Endometrial microvascular endothelial cells (primary cell): ENCODE measurements around the gene SLC32A1. TPM values are rescaled to one million over a fixed set of nuclear protein-coding genes. Genes with fewer than 3 reads are reported as not detected.

Source experiments
- in situ Hi-C: cut with HindIII; loops from 2 replicates; pipeline ENCODE4 v1.10.0; 2017; ENCODE audit warnings: low sequenced_read_pairs, low pct_unique_long_range_greater_than_20kb; ENCODE audit errors: inconsistent ontology term
- total RNA-seq: library from RNA; depleted of rRNA; stranded (reverse); fragments of >200 nt; gene quantifications from one replicate; pipeline ENCODE4 v1.2.3, GENCODE V29; 2015; ENCODE audit errors: inconsistent ontology term

Gene SLC32A1
- total RNA-seq, 1 donor from 2014 or later = not detected

DNA sequence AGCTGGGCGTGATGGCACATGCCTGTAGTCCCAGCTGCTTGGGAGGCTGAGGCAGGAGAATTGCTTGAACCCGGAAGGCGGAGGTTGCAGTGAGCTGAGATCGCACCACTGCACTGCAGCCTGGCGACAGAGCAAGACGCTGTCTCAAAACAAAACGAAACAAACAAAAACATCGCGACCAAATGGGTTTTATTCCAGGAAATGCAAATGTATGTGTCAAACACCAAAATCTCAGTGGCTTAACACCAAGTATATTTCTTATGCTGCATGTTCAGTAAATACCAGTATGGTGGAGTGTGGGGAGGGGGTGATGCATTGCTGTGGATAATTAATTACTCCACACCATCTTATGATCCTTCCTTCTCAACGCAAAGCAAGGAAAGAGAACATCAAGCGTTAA lies 52.1 kb downstream of the SLC32A1 start:
- in situ Hi-C loops = no loop called here

Other genes starting within 250 kb of the SLC32A1 start
- not detected for gene ADIG, start 143.3 kb upstream of the SLC32A1 start, total RNA-seq
- 0.19 TPM for gene ARHGAP40, start 122.7 kb upstream of the SLC32A1 start, total RNA-seq
- 7.3 TPM for gene ACTR5, start 24.0 kb downstream of the SLC32A1 start, total RNA-seq
- 15.5 TPM for gene PPP1R16B, start 81.2 kb downstream of the SLC32A1 start, total RNA-seq
- 61.5 TPM for gene FAM83D, start 201.9 kb downstream of the SLC32A1 start, total RNA-seq
- 11.2 TPM for gene DHX35, start 237.9 kb downstream of the SLC32A1 start, total RNA-seq